GM21723 (cell line): ENCODE data around the gene CDH12.
"Not testable (repeated sequence)": the region's sequence is repeated elsewhere in the genome, so short reads cannot be mapped to it uniquely, and the experiment has no call there.

Source experiments
- ATAC-seq: cut with Tn5 transposase; IDR thresholded peaks from one replicate; pipeline ENCODE4 v1.9.1; 2021; ENCODE audit warnings: mild to moderate bottlenecking, moderate library complexity; ENCODE audit not compliant: unreplicated experiment

CDH12 gene

DNA sequence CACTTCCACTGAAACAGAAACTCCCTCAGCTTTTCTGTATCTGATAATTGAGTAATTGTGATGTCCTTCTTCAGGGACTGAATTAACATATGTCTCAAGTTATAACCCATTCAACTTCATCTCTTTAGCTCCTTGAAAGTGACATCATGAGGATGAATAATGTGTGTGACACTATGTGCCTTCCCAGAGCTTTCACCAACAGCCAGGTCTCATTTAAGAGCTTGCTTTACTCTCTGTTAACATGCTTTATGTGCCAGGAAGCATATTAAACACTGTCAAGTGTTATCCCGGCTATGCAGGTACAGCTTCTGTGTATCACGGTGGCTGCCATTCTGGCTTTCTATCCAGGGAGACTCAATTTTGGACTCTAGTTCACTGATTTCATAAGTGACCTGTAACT, 799.9 kb downstream of the CDH12 start:
- no peak for ATAC-seq

DNA sequence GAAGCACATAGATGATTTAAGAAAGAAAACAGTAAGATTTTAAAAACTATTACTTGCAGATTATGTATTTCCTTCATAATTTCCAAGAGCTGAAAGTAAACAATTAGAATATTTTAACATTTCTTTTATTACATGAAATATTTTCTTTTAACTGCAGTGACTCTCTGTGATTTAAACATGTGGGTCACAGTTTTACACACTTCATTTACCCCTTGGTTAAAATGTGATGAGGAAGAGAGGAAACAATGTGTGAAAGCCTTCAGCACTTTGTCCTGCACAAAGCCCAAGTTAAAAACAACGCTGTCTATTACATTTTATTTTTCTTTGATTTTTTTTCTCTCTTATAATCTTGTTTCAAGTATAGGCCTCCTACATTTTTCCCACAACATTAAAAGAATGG, 801.3 kb downstream of the CDH12 start:
- ATAC-seq: no peak

DNA sequence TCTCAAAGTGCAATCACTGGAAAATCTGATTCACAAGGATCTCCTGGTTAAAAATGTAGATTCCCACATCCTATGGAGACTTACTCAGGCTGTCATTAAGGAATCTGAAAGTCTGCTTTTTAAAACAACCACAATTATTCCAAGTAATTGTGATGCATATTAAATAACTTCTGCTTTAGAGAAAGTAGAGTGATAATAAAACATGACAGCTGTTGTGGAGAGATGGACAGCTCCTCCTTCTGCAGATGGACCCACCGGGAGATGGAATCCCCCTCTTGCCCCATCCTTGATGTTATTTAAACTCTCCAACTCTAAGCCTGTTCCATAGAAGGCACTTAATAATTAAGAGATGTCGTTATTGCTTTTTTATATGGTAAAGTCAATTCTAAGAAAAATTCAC, 802.2 kb downstream of the CDH12 start:
- no peak for ATAC-seq

DNA sequence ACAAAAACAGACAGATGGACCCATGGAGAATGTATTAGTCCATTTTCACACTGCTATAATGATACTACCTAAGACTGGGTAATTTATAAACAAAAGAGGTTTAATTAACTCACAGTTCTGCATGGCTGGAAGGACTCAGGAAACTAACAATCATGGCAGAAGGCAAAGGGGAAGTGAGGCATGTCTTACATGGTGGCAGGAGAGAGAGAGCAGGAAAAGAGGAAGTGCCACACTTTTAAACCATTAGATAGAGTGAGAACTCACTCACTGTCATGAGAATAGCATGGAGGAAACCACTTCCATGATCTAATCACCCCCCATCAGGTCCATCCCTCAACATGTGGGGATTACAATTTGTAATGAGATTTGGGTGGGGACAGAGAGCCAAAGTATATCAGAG, 808.9 kb downstream of the CDH12 start:
- no peak for ATAC-seq

DNA sequence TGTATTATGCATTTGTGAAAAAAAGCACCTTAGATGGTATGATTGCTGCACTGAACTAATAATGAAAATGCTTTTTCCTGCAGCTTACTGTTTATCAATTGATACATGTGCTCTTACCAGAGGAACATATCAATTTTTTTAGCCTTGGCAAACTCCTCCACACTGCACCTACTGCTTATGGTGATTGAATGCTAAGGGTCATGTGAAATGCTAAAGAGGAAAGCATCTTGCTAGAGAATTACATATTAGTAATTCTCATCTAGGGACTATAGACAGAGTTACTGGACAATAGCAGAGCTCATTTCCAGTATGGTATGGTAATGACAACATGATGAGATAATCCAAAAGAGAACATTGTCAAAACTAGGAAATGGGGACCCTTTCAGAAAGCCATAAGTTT, 817.1 kb downstream of the CDH12 start:
- no peak for ATAC-seq

DNA sequence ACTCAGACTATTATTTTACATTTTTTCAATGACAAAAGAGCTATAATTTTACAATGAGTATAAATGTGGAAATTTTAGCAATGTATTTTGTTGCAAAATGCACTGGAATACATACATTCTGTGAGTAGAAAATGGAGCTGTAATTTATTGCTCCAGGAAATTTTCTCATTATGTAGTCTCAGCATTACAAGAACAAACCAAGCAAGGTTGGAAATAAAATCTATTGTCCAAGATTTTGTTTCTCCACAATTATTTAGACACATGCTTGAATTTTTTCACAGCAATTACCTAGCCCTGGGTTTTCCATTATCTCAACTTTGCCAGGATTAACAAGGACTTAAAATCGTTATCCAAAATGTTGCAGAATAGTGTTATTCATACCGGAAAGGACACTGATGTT, 820.1 kb downstream of the CDH12 start:
- no peak for ATAC-seq

DNA sequence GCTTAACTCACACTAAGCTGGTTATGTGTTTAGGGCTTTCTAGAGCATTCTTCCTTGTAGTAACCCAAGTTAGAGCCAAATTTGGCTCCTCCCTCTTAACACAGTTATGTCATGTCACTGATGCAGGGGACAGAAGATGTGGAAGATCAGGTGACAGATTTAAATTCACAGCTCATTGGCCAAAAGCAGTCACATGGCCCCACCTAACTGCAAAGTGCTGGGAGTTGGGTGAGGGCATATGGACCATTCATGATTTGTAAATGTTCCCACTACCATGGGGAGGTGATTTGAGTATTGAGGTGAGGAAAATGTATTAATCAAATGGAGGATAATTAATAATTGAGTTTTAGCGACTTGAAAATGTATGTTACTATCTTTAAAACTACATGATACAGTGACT, 829.4 kb downstream of the CDH12 start:
- no peak for ATAC-seq

DNA sequence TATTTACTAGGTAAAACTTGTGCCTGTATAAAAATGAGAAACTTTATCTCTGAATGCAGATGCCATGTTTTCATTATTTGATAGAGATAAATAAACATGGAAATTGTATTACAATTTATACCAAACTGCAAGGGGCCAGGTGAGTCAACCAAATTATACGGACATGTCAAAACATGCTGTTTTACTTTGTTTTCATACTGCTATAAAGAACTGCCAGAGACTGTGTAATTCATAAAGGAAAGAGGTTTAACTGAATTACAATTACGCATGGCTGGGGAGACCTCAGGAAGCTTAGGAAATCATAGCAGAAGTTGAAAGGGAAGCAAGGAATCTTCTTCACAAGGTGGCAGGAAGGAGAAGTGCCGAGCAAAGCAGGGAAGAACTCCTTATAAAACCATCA, 840.3 kb downstream of the CDH12 start:
- not testable (repeated sequence) for ATAC-seq

DNA sequence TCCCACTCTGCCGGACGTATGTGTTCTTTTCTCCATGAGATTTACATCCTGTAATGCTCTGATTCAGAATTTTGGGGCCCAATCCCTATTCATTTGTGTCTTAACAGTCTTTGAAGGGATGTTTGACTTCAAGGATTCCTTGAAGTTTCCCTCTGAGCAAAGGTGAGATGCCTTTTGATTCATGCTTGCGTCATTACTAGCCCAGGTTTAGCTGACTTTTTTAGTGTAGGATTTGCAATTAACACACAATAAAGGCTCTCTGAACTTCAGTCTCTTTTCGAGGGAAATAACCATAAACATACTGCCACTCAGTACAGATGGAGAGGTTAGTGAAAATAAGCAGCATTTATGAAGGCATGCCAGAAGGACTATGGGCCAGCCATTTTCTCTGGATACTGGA, 842.3 kb downstream of the CDH12 start:
- not testable (repeated sequence) for ATAC-seq

DNA sequence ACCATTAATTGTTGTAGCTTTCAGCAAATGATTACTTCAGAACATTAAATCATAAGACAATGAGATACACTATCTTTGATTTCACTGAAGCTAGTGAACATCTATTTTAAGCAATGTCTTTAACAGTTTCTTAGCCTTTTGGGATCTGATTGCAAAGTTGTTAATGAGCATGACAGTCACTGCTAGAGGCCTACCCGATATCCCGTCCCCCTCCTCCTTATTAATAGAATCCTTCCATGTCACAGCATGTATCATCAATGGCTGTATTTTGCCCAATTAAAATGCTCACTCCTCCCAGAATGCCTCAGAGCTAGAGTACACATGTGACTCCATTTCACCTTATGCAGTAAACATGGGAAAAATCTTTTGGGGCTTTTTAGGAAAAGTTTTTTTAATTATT, 852.0 kb downstream of the CDH12 start:
- not testable (repeated sequence) for ATAC-seq

DNA sequence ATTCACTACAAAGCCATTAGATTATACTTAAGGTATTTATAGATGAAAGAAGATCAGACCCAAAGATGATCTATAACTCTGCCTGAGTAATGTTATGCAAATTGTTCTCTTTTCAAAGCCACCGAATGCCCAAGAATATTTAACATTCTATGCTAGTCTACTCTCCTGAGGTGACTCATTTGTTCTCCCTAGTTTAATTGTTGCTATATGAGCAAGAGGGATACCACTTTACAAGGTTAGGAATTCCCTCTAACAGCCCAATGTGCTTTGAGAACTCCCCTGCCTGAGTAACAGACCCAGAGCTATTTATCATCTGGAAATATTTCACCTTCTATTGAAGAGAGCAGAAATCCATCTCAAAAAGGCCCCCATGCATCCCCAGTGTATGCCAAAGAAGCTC, 867.3 kb downstream of the CDH12 start:
- not testable (repeated sequence) for ATAC-seq

DNA sequence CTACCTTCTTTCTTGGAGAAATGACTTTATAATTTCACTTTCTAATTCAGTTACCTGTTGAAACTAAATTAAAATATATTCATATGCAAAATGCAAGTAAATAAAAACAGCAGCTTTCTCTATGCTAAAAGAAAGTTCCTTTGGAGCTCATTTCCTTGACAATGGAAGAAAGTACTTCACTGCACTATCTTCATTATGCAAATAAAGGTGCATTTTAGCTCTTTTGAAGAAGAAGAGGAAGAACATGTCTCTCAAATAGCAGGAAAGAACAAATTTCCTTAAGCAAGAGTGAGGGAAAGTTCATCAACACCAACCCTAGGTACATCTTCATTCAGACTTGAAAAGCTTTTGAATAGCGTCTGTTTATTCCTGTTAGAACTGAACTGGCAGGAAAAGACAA, 901.6 kb downstream of the CDH12 start:
- not testable (repeated sequence) for ATAC-seq

DNA sequence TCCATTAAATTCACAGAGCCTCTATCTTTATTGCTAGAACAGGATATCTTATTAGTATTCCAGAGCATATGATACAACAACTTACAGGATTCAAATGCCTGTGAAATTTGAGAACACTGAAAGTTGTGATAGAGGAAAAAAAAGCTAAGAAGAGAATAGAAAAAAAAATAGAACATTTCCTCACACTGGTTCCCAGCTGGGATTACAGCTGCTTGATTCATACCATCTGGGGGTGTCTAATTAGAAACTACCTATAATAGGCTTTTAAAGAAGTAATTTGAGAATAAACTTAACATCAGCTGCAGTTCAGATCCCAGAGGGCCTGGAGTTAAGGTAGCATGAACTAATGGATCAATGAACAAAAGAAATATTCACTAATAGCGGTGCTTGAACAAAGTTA, 922.0 kb downstream of the CDH12 start:
- no peak for ATAC-seq

DNA sequence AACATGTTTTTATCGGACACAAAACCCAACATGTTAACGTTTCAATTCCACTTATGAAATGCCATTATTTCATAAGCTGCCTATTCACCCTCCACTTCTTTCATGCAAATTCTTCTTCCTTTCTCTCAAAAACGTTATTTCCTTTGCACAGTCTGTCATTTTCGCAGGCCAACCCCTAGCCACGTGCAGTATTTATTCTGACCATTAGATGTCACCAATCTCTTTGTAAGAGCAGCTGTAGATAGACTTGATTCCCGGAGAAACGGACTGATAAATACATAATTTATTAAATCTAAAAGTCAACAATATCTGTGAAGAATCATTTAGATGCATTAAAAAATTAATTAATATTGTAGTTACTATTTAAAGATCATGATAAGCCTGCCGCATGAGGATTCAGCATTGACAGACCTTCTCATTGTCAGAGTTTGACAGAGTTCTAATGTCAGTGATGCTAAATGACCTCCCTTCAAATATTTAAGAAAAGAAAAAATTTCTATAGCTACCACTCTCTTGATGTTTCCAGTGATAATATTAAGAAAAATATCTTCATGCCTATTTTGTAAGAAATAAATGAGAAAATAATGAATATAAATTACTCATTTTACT, 933.6 kb downstream of the CDH12 start:
- peak; percentile 98 for ATAC-seq

DNA sequence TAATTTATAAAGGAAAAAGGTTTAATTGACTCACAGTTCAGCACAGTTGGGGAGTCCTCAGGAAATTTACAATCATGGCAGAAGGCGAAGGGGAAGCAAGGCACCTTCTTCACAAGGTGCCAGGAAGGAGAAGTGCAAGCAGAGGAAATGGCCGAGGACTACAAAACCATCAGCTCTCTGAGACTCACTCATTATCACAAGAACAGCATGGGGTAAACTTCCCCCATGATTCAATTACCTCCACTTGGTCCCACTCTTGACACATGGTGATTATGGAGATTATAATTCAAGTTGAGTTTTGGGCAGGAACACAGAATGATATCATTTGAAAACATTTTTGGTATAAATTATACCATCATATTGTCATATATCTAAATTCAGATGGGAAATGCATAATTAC, 934.7 kb downstream of the CDH12 start:
- ATAC-seq: no peak

DNA sequence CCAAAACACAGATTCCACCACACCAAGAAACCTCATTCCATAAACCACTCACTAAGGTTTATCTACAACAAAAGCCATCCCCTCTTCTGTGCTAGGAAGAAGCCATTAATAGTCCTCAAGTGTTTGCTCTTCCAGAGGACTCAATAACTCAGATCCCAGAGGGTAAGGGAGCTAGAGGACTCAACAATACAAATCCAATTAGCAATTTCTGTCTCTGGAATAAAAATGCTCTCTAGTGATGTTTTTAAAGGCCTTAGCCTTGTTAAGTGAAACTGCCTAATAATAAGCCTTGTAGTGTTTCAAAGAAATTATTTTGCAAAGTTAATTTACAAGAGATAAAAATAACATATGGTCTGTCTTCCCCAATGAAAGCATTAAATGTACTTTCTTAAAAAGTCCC, 942.4 kb downstream of the CDH12 start:
- no peak for ATAC-seq

DNA sequence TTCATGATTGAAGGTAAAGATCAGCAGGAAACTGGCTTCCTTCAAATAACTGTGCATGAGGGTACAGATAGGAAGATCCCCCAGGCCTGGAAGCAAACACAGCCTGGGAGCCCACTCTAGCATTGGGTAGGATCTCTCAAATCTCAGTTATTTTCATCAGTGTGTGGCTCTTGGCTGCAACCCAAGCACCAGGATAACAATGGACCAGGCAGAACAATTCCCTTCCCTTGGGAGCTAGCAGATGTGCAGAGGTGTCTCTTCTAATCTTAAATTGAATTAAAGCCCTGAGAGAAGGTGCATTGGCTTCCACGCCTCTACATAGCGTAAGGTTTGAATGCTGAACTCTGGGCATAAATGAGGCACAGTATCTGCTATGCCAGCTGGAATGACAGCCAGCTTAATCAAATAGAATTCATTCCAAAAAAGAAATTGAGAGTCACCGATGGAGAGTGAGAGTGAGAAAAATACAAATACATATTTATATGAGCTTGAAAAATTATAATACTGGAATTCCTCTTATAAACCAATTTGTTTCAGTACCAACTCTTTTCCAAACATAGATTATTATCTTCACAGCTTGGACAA, 957.3 kb downstream of the CDH12 start:
- no peak for ATAC-seq

DNA sequence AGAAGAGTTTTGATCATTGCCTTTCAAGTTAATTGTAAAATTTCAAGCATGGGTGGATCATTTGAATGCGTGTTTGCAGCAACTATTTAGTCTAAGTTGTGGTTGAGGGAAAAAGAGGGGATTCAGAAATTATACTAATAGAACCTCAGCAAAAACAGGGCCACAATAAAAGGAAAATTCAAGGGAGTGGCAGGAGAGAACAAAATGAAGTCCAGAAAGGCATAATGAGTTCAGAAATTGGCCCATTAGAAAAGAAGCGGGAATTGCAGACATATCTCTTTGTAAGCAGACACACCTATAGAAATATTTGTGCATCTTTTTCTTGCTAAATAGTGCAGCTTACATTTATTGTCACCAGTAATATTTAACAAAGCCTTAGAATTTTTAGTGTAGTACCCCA, 960.0 kb downstream of the CDH12 start:
- ATAC-seq: no peak

DNA sequence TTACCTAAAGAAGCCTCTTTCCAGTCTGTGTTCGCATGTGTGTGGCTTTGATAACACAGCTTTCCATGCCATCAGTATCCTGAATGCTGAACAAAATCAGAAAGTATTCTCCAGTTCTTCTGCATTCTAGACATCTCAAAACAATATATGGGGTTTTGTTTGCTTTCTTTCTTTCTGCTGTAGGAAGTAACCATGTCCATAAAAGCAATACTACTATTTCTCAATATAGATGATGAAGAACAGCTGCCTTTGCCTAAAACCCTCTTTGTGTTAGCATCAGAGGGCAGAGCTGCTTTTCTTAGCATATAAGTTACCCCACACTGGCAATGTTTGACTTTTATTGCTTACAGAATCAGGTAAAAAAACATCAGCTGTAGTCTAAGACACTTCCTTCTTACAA, 963.6 kb downstream of the CDH12 start:
- ATAC-seq: no peak

DNA sequence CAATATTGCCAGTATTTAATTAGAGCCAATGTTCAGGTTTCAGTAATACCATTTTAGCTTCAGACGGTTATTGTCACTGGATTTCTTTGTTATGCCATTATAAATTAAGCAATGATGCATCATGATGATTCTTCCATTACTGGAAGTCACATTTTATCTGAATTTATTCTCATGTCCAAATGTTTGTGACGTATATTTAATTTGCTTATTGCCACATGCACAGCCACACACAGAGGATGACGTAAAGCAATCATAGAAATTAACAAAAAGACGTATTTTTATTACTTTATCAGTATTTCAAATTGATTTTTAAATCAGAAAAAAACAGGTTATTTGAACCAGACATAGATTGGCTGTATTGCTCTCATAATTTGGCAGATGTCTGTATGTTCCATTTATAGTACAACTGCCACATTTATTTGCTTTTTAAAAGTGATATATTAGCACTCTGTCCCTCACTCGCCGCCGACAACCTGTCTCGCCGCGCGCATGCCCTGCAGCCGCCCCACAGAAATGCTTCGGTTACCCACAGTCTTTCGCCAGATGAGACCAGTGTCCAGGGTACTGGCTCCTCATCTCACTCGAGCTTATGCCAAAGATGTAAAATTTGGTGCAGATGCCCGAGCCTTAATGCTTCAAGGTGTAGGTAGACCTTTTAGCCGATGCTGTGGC, 970.9 kb downstream of the CDH12 start:
- ATAC-seq: no peak

DNA sequence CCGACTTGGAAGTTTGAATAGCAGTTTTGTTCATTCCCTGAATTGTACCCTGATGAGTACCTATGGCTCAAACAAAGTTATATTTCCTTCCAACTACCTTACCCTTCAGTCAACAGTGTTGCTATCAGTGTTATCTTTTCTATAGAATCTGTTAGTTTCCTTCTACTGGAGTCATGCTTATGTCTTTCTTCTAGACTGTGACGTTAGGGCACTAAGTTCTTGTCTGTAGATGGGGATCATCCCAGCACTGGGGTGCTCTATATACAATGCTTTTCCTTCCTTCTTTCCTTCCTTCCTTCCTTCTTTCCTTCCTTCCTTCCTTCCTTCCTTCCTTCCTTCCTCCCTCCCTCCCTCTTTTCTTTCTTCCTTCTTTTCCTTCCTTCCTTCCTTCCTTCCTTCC, 973.0 kb downstream of the CDH12 start:
- ATAC-seq: no peak

DNA sequence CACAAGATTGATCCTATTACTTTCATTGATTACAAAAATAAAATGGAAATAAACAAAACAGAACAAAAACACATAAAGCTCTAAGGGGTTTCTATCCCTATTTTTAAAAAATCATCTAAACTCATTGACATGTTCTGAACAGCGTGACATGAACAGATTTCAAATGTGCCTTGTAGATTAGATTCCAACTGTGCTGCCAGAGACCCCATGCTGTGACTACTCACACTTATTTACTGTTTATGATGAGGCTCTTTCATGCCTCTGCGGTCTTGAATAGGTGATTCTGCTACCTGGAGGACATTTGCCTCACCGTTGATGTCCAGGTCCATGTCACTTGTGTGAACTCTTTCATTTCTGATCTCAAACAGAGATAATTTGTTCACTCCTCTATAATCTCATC, 990.2 kb downstream of the CDH12 start:
- no peak for ATAC-seq

DNA sequence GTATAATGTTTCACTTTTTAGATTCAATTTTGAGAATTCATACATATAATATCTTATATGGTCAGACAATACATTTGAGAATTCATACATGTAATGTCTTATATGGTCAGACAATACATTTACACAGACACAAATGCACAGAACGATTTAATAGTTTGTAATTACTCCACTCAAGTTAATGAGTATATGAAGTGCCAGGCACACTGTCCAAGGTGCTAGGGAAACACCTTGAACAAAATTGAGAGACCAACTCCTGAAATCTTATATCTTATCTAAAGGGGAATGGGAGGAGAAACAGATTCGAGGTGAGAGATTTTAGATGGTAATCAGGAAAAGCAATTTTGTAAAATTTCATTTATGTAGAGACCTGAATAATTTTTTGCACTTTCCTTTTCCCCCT, 994.7 kb downstream of the CDH12 start:
- ATAC-seq: no peak
